AG04450 (cell line): ENCODE measurements around the gene SCUBE1. TPM values are rescaled to one million over a fixed set of nuclear protein-coding genes. Genes with fewer than 3 reads are reported as not detected.

Source experiments
- CTCF ChIA-PET: fragments of 300-600, 350-600 bp; formaldehyde crosslinking; extraction: SDS; loops from one replicate; lab custom pipeline; 2022; ENCODE audit warnings: antibody characterized with exemption, inconsistent platforms; lab: Charles Lee
- POLR2A ChIA-PET: fragments of 350-600 bp; formaldehyde crosslinking; extraction: SDS; loops from one replicate; lab custom pipeline; 2021; ENCODE audit warnings: antibody characterized with exemption, inconsistent platforms; lab: Yijun Ruan, JAX
- DNase-seq: peaks from one replicate; pipeline ENCODE4 v3.0.0-alpha.2; 2011; ENCODE audit warnings: low read depth, low spot score
- H3K27ac ChIP-seq: one replicate; pipeline ENCODE4 v1.5.1; 2012; ENCODE audit warnings: low read depth, low read length, control low read depth
- H3K27me3 ChIP-seq: one replicate; pipeline ENCODE4 v1.6.0; 2012; ENCODE audit warnings: low read length; ENCODE audit not compliant: control insufficient read depth, insufficient read depth
- H3K4me3 ChIP-seq: 2 replicates; pipeline ENCODE4 v1.5.1; 2011; ENCODE audit warnings: mild to moderate bottlenecking, low read depth, low read length, control low read depth
- H3K9me3 ChIP-seq: 2 replicates; pipeline ENCODE4 v1.5.1; 2012; ENCODE audit warnings: low read length; ENCODE audit not compliant: control insufficient read depth, insufficient read depth
- CTCF ChIP-seq: IDR thresholded peaks from 2 replicates; pipeline ENCODE4 v1.5.1; 2011; ENCODE audit warnings: low read depth, low read length, control low read depth, inconsistent platforms
- polyA plus RNA-seq: library from polyadenylated mRNA; depleted of rRNA; stranded (reverse); fragments of >200 nt; gene quantifications from 2 replicates; pipeline ENCODE4 v1.2.3, GENCODE V29; 2011

SCUBE1 gene
- polyA plus RNA-seq, 1 experiment, result not detected

DNA sequence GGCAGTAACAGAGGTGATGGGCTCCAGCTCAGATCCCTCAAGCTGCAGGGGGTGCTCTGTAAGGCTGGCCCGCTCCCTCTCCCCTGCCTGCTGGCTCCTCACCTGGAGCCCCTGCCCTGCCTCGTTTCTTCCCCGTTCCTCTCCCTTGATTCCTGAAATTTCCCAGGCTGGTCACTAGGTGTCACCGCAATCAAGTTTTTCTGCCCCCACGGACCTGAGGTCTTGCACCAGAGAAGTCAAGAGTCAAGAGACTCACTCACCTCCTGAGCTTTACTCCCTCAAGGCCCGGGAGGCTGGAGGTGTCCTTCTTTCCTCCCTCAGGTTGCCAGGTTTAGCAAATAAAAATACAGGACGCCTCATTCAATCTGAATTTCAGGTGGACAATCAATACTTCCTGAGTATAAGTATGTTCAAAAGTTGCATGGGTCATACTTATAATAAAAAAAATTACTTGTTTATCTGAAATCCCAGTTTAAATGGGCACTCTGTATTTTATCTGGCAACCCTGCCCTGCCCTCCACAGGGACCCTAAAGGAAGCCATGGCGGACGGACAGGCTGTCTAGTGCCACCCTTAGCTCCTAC lies 69.2 kb downstream of the SCUBE1 start:
- Histone ChIP-seq H3K4me3 (no peak overlapping the region), H3K27ac (no peak overlapping the region), H3K27me3 (peaks cover 20% of the 10 kb centered on the region), H3K9me3 (no peaks in the 10 kb centered on the region)
- TF ChIP-seq CTCF, result peak; percentile 68
- POLR2A ChIA-PET, result no interaction called here
- no peak for DNase-seq
- CTCF ChIA-PET, result interaction anchor here (0.6 to 5.6 kb wide), 18 partner anchors 9 to 114 kb away, joined by 3 to 145 read pairs (median 6); no protein-coding TSS in a partner anchor

DNA sequence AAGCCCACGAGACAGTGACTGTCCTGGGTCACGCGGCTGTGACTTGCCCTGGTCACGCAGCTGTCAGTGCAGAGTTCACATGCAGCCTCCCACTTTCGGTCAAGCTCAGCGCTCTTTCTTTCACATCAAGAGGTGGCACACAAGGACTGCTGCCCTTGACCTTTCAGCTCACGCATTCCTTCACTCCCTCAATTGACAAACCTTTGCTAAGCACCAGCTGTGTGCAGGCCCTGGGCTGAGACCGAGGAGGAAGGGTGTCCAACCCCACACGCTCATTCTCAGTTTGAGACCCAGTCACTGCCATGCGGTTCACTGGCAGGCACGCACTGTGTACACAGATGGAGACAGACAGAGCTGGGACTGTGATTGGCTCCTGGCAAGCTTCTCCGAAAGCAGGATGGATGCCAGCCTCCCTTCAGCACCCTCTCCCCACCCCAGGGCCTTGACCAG lies 70.3 kb downstream of the SCUBE1 start:
- no peak overlapping the region for H3K4me3 ChIP-seq
- H3K27me3 ChIP-seq, result peaks cover 30% of the 10 kb centered on the region
- no peak overlapping the region for H3K27ac ChIP-seq
- DNase-seq, result no peak
- TF ChIP-seq CTCF, result no peak
- CTCF ChIA-PET, result interaction anchor here (0.6 to 5.6 kb wide), 15 partner anchors 10 to 538 kb away, joined by 3 to 145 read pairs (median 7); no protein-coding TSS in a partner anchor
- POLR2A ChIA-PET, result interaction anchor here (0.7 kb wide), 1 partner anchor 13 kb away, joined by 3 read pairs; no protein-coding TSS in a partner anchor
- no peaks in the 10 kb centered on the region for H3K9me3 ChIP-seq

DNA sequence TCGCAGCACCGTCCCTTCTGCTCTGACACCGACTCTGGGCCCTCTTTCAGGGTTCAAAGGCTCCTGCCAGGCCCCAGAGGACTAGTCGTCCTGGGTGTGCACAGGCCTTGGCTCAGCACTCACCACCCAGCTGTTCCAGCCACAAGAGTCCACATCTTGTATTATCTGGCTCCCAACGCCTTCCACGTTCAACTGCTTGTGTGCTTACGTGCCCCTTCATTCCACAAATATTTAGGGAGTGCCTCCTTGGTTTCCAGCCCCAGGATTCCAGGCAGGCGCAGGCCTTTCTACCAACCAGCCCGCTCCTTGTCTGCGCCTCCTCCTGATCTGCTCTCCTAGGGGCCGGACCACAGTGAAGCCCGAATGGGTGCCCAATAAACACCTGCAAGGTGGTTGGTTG lies 70.9 kb downstream of the SCUBE1 start:
- Histone ChIP-seq H3K27me3 (peaks cover 34% of the 10 kb centered on the region), H3K4me3 (no peak overlapping the region), H3K9me3 (no peaks in the 10 kb centered on the region), H3K27ac (no peak overlapping the region)
- TF ChIP-seq CTCF, result no peak
- ChIA-PET POLR2A (no interaction called here), CTCF (interaction anchor here (0.6 to 5.6 kb wide), 8 partner anchors 12 to 539 kb away, joined by 3 to 145 read pairs (median 10); no protein-coding TSS in a partner anchor)
- DNase-seq, result no peak

GRCh38 chr22:43270949-43271348 lies 72.2 kb downstream of the SCUBE1 start:
- no peak for TF ChIP-seq CTCF
- ChIA-PET CTCF (interaction anchor here (0.5 to 5.6 kb wide), 4 partner anchors 12 to 117 kb away, joined by 3 to 145 read pairs (median 3); no protein-coding TSS in a partner anchor), POLR2A (no interaction called here)
- Histone ChIP-seq H3K9me3 (no peaks in the 10 kb centered on the region), H3K27me3 (peaks cover 42% of the 10 kb centered on the region), H3K4me3 (no peak overlapping the region), H3K27ac (no peak overlapping the region)
- DNase-seq, result no peak

- DNase-seq, result no peak
- H3K27me3 ChIP-seq, result peaks cover 45% of the 10 kb centered on the region
- ChIA-PET POLR2A (no interaction called here), CTCF (interaction anchor here (0.5 to 5.6 kb wide), 6 partner anchors 12 to 117 kb away, joined by 3 to 145 read pairs (median 3); no protein-coding TSS in a partner anchor)
- H3K4me3 ChIP-seq, result no peak overlapping the region
- H3K9me3 ChIP-seq, result no peaks in the 10 kb centered on the region
- TF ChIP-seq CTCF, result peak; percentile 26
- no peak overlapping the region for H3K27ac ChIP-seq
Observed at GRCh38 chr22:43270314-43270908, 72.8 kb downstream of the SCUBE1 start.
